MM.1S (cell line): ENCODE data around the gene STX8.

Source experiments
- EZH2 ChIP-seq: fragments of 300-600 bp; sonication (generic); optimal IDR thresholded peaks from 2 replicates; pipeline ENCODE3; 2017; ENCODE audit warnings: low read depth, mild to moderate bottlenecking, antibody characterized with exemption, low read length, mixed read lengths
- EZH2phosphoT487 ChIP-seq: fragments of 300-600 bp; sonication (generic); IDR thresholded peaks from 2 replicates; pipeline ENCODE4 v1.6.1; 2018; ENCODE audit warnings: antibody characterized with exemption, low read length
- TF ChIP-seq, protein P1 (sequence below): fragments of 300-600 bp; sonication (generic); IDR thresholded peaks from 2 replicates; pipeline ENCODE4 v1.5.1; 2016; ENCODE audit warnings: antibody characterized with exemption, low read length, mixed read lengths

DNA sequence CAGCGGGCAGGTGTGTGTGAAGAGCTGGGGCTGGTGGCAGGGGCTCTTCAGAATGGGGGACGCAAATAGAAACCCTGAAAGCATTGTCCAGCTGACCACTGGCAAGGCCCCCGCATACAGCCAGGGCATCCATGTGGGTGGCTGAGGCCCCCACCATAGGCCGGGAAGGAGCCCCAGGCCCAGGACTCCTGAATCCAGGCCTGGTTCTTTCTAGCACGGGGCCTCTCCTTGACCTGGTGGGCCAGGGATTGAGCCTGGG, 353.8 kb downstream of the STX8 start:
- TF ChIP-seq, protein P1, sequence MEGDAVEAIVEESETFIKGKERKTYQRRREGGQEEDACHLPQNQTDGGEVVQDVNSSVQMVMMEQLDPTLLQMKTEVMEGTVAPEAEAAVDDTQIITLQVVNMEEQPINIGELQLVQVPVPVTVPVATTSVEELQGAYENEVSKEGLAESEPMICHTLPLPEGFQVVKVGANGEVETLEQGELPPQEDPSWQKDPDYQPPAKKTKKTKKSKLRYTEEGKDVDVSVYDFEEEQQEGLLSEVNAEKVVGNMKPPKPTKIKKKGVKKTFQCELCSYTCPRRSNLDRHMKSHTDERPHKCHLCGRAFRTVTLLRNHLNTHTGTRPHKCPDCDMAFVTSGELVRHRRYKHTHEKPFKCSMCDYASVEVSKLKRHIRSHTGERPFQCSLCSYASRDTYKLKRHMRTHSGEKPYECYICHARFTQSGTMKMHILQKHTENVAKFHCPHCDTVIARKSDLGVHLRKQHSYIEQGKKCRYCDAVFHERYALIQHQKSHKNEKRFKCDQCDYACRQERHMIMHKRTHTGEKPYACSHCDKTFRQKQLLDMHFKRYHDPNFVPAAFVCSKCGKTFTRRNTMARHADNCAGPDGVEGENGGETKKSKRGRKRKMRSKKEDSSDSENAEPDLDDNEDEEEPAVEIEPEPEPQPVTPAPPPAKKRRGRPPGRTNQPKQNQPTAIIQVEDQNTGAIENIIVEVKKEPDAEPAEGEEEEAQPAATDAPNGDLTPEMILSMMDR, result no peak
- TF ChIP-seq EZH2, result no peak
- no peak for TF ChIP-seq EZH2phosphoT487
